HEK293 (cell line): ENCODE results near the gene CAPNS1.
A peak's percentile ranks its signal among the peaks of the same experiment; 100 is the strongest.

Experiments used
- GLIS1 ChIP-seq: fragments of 450-650 bp; formaldehyde crosslinking; IDR thresholded peaks from 2 replicates; pipeline ENCODE4 v1.5.1; 2016; ENCODE audit warnings: missing biosample characterization, missing genetic modification characterization
- HOXA7 ChIP-seq: sonication (generic); formaldehyde crosslinking; IDR thresholded peaks from 2 replicates; pipeline ENCODE4 v1.8.1; 2022; ENCODE audit warnings: missing genetic modification reagents, borderline replicate concordance
- HOXC10 ChIP-seq: sonication (generic); formaldehyde crosslinking; IDR thresholded peaks from 2 replicates; pipeline ENCODE4 v1.8.1; 2023; ENCODE audit warnings: mild to moderate bottlenecking, missing genetic modification reagents
- KLF16 ChIP-seq: fragments of 450-650 bp; formaldehyde crosslinking; IDR thresholded peaks from 2 replicates; pipeline ENCODE4 v1.5.1; 2017; ENCODE audit warnings: missing biosample characterization, missing genetic modification characterization
- KLF7 ChIP-seq: fragments of 450-650 bp; formaldehyde crosslinking; IDR thresholded peaks from 2 replicates; pipeline ENCODE4 v1.5.1; 2016; ENCODE audit warnings: missing biosample characterization, missing genetic modification characterization, borderline replicate concordance
- KLF8 ChIP-seq: fragments of 450-650 bp; formaldehyde crosslinking; IDR thresholded peaks from 2 replicates; pipeline ENCODE4 v1.5.1; 2016; ENCODE audit warnings: missing biosample characterization, missing genetic modification characterization
- KLF9 ChIP-seq: fragments of 450-650 bp; formaldehyde crosslinking; IDR thresholded peaks from 2 replicates; pipeline ENCODE4 v1.5.1; 2016; ENCODE audit warnings: missing biosample characterization, missing genetic modification characterization, low read depth
- PRDM1 ChIP-seq: fragments of 450-650 bp; formaldehyde crosslinking; IDR thresholded peaks from 2 replicates; pipeline ENCODE4; 2016; ENCODE audit warnings: missing biosample characterization, missing genetic modification characterization
- PRDM6 ChIP-seq: fragments of 450-650 bp; formaldehyde crosslinking; IDR thresholded peaks from 2 replicates; pipeline ENCODE4 v1.5.1; 2017; ENCODE audit warnings: missing biosample characterization, missing genetic modification characterization
- REPIN1 ChIP-seq: fragments of 450-650 bp; formaldehyde crosslinking; IDR thresholded peaks from 2 replicates; pipeline ENCODE4 v1.5.1; 2017; ENCODE audit warnings: missing biosample characterization, missing genetic modification characterization, low read depth
- SCRT2 ChIP-seq: fragments of 450-650 bp; formaldehyde crosslinking; IDR thresholded peaks from 2 replicates; pipeline ENCODE4 v1.5.1; 2016; ENCODE audit warnings: missing biosample characterization, missing genetic modification characterization
- SP3 ChIP-seq: fragments of 450-650 bp; formaldehyde crosslinking; IDR thresholded peaks from 2 replicates; pipeline ENCODE4 v1.5.1; 2016; ENCODE audit warnings: missing biosample characterization, missing genetic modification characterization
- TRIM28 ChIP-seq: IDR thresholded peaks from 2 replicates; pipeline ENCODE4 v1.6.1; 2011; ENCODE audit warnings: low read length, control low read depth, borderline replicate concordance
- ZBTB1 ChIP-seq: fragments of 450-650 bp; formaldehyde crosslinking; IDR thresholded peaks from 2 replicates; pipeline ENCODE4 v1.5.1; 2016; ENCODE audit warnings: missing biosample characterization, missing genetic modification characterization
- ZFP41 ChIP-seq: fragments of 450-650 bp; formaldehyde crosslinking; IDR thresholded peaks from 2 replicates; pipeline ENCODE4 v1.5.1; 2016; ENCODE audit warnings: missing biosample characterization, missing genetic modification characterization, borderline replicate concordance
- ZNF132 ChIP-seq: fragments of 450-650 bp; formaldehyde crosslinking; IDR thresholded peaks from 2 replicates; pipeline ENCODE4 v1.5.1; 2017; ENCODE audit warnings: missing biosample characterization, missing genetic modification characterization, borderline replicate concordance
- ZNF155 ChIP-seq: fragments of 450-650 bp; formaldehyde crosslinking; IDR thresholded peaks from 2 replicates; pipeline ENCODE4 v1.5.1; 2016; ENCODE audit warnings: missing biosample characterization, missing genetic modification characterization
- ZNF16 ChIP-seq: fragments of 450-650 bp; formaldehyde crosslinking; IDR thresholded peaks from 2 replicates; pipeline ENCODE4 v1.5.1; 2016; ENCODE audit warnings: low read depth, missing biosample characterization, missing genetic modification characterization
- ZNF174 ChIP-seq: fragments of 450-650 bp; formaldehyde crosslinking; IDR thresholded peaks from 2 replicates; pipeline ENCODE4 v1.5.0; 2017; ENCODE audit warnings: missing biosample characterization, mild to moderate bottlenecking, missing genetic modification characterization
- ZNF175 ChIP-seq: fragments of 450-650 bp; formaldehyde crosslinking; IDR thresholded peaks from 2 replicates; pipeline ENCODE4 v1.5.1; 2016; ENCODE audit warnings: missing biosample characterization, missing genetic modification characterization
- ZNF2 ChIP-seq: fragments of 450-650 bp; formaldehyde crosslinking; IDR thresholded peaks from 2 replicates; pipeline ENCODE4 v1.5.1; 2016; ENCODE audit warnings: missing biosample characterization, missing genetic modification characterization
- ZNF214 ChIP-seq: fragments of 450-650 bp; formaldehyde crosslinking; IDR thresholded peaks from 2 replicates; pipeline ENCODE4 v1.5.1; 2017; ENCODE audit warnings: missing biosample characterization, mild to moderate bottlenecking, missing genetic modification characterization, borderline replicate concordance
- ZNF292 ChIP-seq: fragments of 450-650 bp; formaldehyde crosslinking; IDR thresholded peaks from 2 replicates; pipeline ENCODE4 v1.5.1; 2016; ENCODE audit warnings: low read depth, missing biosample characterization, missing genetic modification characterization, borderline replicate concordance
- ZNF350 ChIP-seq: fragments of 450-650 bp; formaldehyde crosslinking; IDR thresholded peaks from 2 replicates; pipeline ENCODE4 v1.5.0; 2017; ENCODE audit warnings: missing biosample characterization, mild to moderate bottlenecking, missing genetic modification characterization
- ZNF560 ChIP-seq: fragments of 450-650 bp; formaldehyde crosslinking; IDR thresholded peaks from 2 replicates; pipeline ENCODE4 v1.5.1; 2017; ENCODE audit warnings: missing biosample characterization, missing genetic modification characterization, borderline replicate concordance
- ZNF561 ChIP-seq: fragments of 450-650 bp; IDR thresholded peaks from 2 replicates; pipeline ENCODE4 v1.5.1; 2018; ENCODE audit warnings: missing biosample characterization, missing genetic modification characterization, borderline replicate concordance
- ZNF600 ChIP-seq: fragments of 450-650 bp; formaldehyde crosslinking; IDR thresholded peaks from 2 replicates; pipeline ENCODE4 v1.5.1; 2016; ENCODE audit warnings: missing biosample characterization, missing genetic modification characterization
- ZNF610 ChIP-seq: fragments of 450-650 bp; formaldehyde crosslinking; IDR thresholded peaks from 2 replicates; pipeline ENCODE4 v1.5.1; 2016; ENCODE audit warnings: missing biosample characterization, missing genetic modification characterization, borderline replicate concordance
- ZNF645 ChIP-seq: fragments of 450-650 bp; formaldehyde crosslinking; IDR thresholded peaks from 2 replicates; pipeline ENCODE4; 2016; ENCODE audit warnings: missing biosample characterization, missing genetic modification characterization
- ZNF670 ChIP-seq: fragments of 450-650 bp; formaldehyde crosslinking; IDR thresholded peaks from 2 replicates; pipeline ENCODE4 v1.5.1; 2016; ENCODE audit warnings: missing biosample characterization, missing genetic modification characterization, low read depth
- ZNF701 ChIP-seq: fragments of 450-650 bp; formaldehyde crosslinking; IDR thresholded peaks from 2 replicates; pipeline ENCODE4 v1.5.1; 2016; ENCODE audit warnings: missing biosample characterization, missing genetic modification characterization
- ZNF747 ChIP-seq: fragments of 450-650 bp; formaldehyde crosslinking; IDR thresholded peaks from 2 replicates; pipeline ENCODE4 v1.5.1; 2016; ENCODE audit warnings: missing biosample characterization, missing genetic modification characterization
- ZNF791 ChIP-seq: fragments of 450-650 bp; formaldehyde crosslinking; IDR thresholded peaks from 2 replicates; pipeline ENCODE4 v1.5.1; 2016; ENCODE audit warnings: missing biosample characterization, missing genetic modification characterization
- TF ChIP-seq, protein P1 (sequence below): fragments of 450-650 bp; formaldehyde crosslinking; conservative IDR thresholded peaks from 2 replicates; pipeline ENCODE4 v1.5.1; 2016; ENCODE audit warnings: low read depth, missing biosample characterization, missing genetic modification characterization
- TF ChIP-seq, protein P2 (sequence below): fragments of 450-650 bp; formaldehyde crosslinking; IDR thresholded peaks from 2 replicates; pipeline ENCODE4 v1.5.1; 2017; ENCODE audit warnings: missing biosample characterization, missing genetic modification characterization

Gene CAPNS1

GRCh38 chr19:36136964-36137686, 2.7 kb upstream of the CAPNS1 start (continued):
- TF ChIP-seq, protein P1, sequence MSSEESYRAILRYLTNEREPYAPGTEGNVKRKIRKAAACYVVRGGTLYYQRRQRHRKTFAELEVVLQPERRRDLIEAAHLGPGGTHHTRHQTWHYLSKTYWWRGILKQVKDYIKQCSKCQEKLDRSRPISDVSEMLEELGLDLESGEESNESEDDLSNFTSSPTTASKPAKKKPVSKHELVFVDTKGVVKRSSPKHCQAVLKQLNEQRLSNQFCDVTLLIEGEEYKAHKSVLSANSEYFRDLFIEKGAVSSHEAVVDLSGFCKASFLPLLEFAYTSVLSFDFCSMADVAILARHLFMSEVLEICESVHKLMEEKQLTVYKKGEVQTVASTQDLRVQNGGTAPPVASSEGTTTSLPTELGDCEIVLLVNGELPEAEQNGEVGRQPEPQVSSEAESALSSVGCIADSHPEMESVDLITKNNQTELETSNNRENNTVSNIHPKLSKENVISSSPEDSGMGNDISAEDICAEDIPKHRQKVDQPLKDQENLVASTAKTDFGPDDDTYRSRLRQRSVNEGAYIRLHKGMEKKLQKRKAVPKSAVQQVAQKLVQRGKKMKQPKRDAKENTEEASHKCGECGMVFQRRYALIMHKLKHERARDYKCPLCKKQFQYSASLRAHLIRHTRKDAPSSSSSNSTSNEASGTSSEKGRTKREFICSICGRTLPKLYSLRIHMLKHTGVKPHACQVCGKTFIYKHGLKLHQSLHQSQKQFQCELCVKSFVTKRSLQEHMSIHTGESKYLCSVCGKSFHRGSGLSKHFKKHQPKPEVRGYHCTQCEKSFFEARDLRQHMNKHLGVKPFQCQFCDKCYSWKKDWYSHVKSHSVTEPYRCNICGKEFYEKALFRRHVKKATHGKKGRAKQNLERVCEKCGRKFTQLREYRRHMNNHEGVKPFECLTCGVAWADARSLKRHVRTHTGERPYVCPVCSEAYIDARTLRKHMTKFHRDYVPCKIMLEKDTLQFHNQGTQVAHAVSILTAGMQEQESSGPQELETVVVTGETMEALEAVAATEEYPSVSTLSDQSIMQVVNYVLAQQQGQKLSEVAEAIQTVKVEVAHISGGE (tag by site-specific recombination): no peak
- TF ChIP-seq GLIS1 (tag by site-specific recombination): peak; percentile 35; the same call in 1 of the 2 replicates
- TF ChIP-seq KLF16 (tag by site-specific recombination): no peak
- TF ChIP-seq ZNF175 (tag by site-specific recombination): no peak
- no peak for TF ChIP-seq KLF7 (tag by site-specific recombination)
- no peak for TF ChIP-seq ZNF2 (tag by site-specific recombination)
- no peak for TF ChIP-seq ZNF560
- TF ChIP-seq ZNF155: no peak
- peak; percentile 23; the same call in 1 of the 2 replicates for TF ChIP-seq KLF8 (tag by site-specific recombination)
- TF ChIP-seq ZNF561 (tag by site-specific recombination): no peak
- no peak for TF ChIP-seq ZFP41 (tag by site-specific recombination)
- no peak for TF ChIP-seq ZNF132 (tag by site-specific recombination)
- no peak for TF ChIP-seq ZNF292 (tag by site-specific recombination)
- TF ChIP-seq REPIN1: no peak
- TF ChIP-seq ZNF600: peak; percentile 98
- no peak for TF ChIP-seq PRDM6 (tag by site-specific recombination)
- peak; percentile 32 for TF ChIP-seq SP3 (tag by site-specific recombination)
- no peak for TF ChIP-seq ZNF747
- TF ChIP-seq HOXC10 (CRISPR knock-in tag): no peak
- no peak for TF ChIP-seq TRIM28
- TF ChIP-seq SCRT2: no peak
- no peak for TF ChIP-seq ZNF350 (tag by site-specific recombination)
- no peak for TF ChIP-seq ZNF701 (tag by site-specific recombination)
- peak; percentile 47; the same call in 1 of the 2 replicates for TF ChIP-seq KLF9 (tag by site-specific recombination)
- peak; percentile 22; the same call in 1 of the 2 replicates for TF ChIP-seq PRDM1 (tag by site-specific recombination)
- TF ChIP-seq, protein P2, sequence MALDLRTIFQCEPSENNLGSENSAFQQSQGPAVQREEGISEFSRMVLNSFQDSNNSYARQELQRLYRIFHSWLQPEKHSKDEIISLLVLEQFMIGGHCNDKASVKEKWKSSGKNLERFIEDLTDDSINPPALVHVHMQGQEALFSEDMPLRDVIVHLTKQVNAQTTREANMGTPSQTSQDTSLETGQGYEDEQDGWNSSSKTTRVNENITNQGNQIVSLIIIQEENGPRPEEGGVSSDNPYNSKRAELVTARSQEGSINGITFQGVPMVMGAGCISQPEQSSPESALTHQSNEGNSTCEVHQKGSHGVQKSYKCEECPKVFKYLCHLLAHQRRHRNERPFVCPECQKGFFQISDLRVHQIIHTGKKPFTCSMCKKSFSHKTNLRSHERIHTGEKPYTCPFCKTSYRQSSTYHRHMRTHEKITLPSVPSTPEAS (tag by site-specific recombination): no peak
- no peak for TF ChIP-seq HOXA7 (CRISPR knock-in tag)
- no peak for TF ChIP-seq ZNF791
- TF ChIP-seq ZNF174: no peak
- no peak for TF ChIP-seq ZBTB1 (tag by site-specific recombination)
- TF ChIP-seq ZNF16 (tag by site-specific recombination): no peak
- no peak for TF ChIP-seq ZNF610 (tag by site-specific recombination)
- TF ChIP-seq ZNF670: no peak
- no peak for TF ChIP-seq ZNF214 (tag by site-specific recombination)
- no peak for TF ChIP-seq ZNF645 (tag by site-specific recombination)
